HG03064 (cell line): Measurements from ENCODE around the gene PDGFRB.
A peak's percentile ranks its signal among the peaks of the same experiment; 100 is the strongest.

Experiments used
- ATAC-seq: cut with Tn5 transposase; IDR thresholded peaks from one replicate; pipeline ENCODE4 v1.9.1; 2021; ENCODE audit warnings: low read depth; ENCODE audit not compliant: unreplicated experiment

Gene PDGFRB

GRCh38 chr5:150070821-150071220 is 84.8 kb downstream of the PDGFRB start:
- ATAC-seq: no peak

- ATAC-seq: no peak
Measured at GRCh38 chr5:150069672-150070627, 85.7 kb downstream of the PDGFRB start.

- ATAC-seq: no peak
Measured at GRCh38 chr5:150068961-150069645, 86.5 kb downstream of the PDGFRB start.

GRCh38 chr5:150068472-150068871 is 87.2 kb downstream of the PDGFRB start:
- no peak for ATAC-seq

GRCh38 chr5:150068071-150068470 is 87.6 kb downstream of the PDGFRB start:
- no peak for ATAC-seq

GRCh38 chr5:150067405-150067960 is 88.2 kb downstream of the PDGFRB start:
- ATAC-seq: no peak

- peak; percentile 69 for ATAC-seq
Measured at GRCh38 chr5:150066901-150067396, 88.7 kb downstream of the PDGFRB start.

- no peak for ATAC-seq
Measured at GRCh38 chr5:150066436-150066835, 89.2 kb downstream of the PDGFRB start.

GRCh38 chr5:150065886-150066285 is 89.8 kb downstream of the PDGFRB start:
- ATAC-seq: no peak

- ATAC-seq: no peak
Measured at GRCh38 chr5:150065346-150065745, 90.3 kb downstream of the PDGFRB start.

GRCh38 chr5:150064681-150065220 is 90.9 kb downstream of the PDGFRB start:
- ATAC-seq: no peak
